22Rv1 (cell line): ENCODE data around the gene PTK6.

Source experiments
- H3K27ac ChIP-seq: fragments of 450-650 bp; 2 replicates; pipeline ENCODE4 v1.5.1; 2017
- ZFX ChIP-seq: fragments of 450-650 bp; IDR thresholded peaks from 2 replicates; pipeline ENCODE4 v1.6.1; 2017; ENCODE audit warnings: antibody characterized with exemption, borderline replicate concordance
- TF ChIP-seq, protein P1 (sequence below): fragments of 450-650 bp; IDR thresholded peaks from 2 replicates; pipeline ENCODE4 v1.5.1; 2017; ENCODE audit warnings: mild to moderate bottlenecking

Gene PTK6

DNA sequence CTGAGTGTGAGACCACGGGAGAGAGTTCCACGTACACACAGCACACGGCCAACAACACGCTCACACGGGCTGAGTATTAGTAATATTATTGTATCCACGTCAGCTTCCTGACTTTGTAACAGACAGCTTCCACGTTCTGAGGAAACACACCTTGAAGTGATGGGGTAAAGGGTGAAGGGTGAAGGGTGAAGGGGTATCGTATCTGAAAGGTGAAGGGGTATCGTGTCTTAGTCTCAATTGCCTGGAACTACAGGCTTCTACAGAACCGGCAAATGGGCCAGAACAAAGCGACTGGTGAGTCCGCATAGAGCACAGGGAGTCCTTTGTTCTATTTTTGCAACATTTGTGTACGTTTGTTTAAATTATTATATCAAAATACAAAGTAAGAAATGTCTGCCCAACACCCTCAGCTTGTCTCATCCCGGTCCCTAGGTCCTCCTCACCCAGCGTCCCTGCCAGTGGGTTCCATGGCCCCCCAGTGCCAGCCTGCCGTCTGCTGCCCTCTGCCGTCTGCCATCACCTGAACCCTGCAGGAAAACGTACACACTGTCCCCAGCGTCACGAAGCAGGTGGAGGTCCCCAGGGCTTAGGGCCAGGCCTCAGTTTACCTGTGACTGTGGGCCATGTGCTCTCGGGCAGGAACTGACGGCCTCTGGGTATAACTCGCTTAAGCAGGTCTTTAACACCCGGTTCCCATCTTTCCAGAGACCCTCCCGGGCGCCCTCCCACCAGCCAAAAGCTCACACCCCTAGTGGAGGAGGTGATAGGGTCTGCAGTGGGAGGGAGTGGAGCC lies 41.2 kb upstream of the PTK6 start:
- no peak overlapping the region for H3K27ac ChIP-seq
- TF ChIP-seq, protein P1, sequence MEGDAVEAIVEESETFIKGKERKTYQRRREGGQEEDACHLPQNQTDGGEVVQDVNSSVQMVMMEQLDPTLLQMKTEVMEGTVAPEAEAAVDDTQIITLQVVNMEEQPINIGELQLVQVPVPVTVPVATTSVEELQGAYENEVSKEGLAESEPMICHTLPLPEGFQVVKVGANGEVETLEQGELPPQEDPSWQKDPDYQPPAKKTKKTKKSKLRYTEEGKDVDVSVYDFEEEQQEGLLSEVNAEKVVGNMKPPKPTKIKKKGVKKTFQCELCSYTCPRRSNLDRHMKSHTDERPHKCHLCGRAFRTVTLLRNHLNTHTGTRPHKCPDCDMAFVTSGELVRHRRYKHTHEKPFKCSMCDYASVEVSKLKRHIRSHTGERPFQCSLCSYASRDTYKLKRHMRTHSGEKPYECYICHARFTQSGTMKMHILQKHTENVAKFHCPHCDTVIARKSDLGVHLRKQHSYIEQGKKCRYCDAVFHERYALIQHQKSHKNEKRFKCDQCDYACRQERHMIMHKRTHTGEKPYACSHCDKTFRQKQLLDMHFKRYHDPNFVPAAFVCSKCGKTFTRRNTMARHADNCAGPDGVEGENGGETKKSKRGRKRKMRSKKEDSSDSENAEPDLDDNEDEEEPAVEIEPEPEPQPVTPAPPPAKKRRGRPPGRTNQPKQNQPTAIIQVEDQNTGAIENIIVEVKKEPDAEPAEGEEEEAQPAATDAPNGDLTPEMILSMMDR, result peak; percentile 25
- no peak for TF ChIP-seq ZFX

DNA sequence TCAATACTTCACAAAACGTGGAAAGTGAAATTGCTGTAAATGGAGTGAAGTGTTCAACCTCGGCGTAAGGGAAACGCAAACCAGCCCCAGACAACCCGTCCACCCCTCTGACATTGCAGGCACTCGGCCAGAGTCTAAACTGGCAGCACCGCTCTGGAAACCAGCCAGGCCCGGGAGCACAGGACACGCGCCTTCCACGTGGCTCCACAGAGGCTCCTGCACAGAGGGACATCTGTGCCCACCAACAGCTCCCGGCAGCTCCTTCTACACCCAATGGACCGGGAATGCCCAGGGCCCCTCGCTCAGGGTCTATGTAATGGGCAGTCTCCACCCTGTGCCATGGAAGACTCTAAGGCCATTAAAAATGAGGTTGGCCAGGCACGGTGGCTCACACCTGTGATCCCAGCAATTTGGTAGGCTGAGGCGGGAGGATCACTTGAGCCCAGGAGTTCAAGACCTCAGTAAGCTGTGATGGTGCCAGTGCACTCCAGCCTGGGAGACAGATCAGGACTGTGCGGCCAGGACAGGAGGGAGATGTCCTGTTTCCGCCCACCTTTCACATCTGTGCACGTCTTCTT lies 40.2 kb upstream of the PTK6 start:
- TF ChIP-seq ZFX, result no peak
- TF ChIP-seq, protein P1, result no peak
- H3K27ac ChIP-seq, result no peak overlapping the region

DNA sequence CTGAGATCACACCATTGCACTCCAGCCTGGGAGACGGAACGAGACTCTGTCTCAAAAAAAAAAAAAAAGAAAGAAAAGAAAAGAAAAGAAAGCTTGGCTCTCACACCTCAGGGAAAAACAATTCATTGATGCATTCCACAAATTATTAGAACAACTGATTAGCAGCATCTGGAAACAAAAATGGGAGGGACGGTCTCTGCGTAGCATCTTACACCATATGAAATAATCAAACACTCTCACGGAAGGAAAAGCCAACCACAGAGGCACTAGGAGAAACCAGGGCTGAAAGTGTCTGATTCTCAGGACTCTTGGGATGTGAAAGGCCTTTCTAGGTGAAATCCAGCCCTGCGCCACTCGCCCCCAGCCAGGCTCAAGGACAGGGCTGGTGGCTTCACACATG lies 39.1 kb upstream of the PTK6 start:
- TF ChIP-seq, protein P1, result no peak
- TF ChIP-seq ZFX, result no peak
- no peak overlapping the region for H3K27ac ChIP-seq

DNA sequence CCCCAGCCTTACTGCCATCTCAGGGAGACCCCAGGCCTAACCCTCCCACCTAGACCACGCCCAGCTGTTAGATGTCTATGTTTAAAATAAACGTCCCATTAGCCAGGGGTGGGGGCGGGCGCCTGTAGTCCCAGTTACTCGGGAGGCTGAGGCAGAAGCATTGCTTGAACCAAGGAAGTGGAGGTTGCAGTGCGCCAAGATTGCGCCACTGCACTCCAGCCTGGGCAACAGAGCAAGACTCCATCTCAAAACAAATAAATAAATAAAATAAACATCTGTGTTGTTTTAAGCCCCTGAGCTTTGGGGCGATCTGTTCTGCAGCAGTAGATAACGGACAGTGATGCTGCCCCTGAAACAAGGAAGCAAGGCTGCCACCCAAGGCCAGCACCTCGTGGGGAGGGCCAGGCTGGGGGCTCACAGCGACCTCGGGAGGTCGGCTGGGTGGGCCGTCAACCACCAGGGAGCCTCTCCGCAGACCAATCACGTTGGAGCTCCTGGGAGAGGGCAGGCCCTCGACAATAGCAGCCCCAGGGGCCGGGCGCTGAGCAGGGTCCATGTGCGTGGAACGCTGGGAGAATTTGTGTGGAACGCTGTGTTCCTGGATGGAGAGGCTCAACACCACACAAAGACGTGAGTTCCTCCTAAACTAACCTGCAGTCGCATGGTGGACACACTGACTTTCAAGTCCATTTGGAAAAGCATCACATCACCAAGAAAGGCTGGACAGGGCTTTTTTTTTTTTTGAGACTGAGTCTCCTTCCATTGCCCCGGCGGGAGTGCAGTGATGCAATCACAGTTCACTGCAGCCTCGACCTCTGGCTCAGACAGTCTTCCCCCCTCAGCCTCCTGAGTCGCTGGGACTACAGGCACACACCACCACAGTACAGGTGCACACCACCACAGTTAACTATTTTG lies 37.9 kb upstream of the PTK6 start:
- TF ChIP-seq ZFX, result no peak
- TF ChIP-seq, protein P1, result no peak
- no peak overlapping the region for H3K27ac ChIP-seq

DNA sequence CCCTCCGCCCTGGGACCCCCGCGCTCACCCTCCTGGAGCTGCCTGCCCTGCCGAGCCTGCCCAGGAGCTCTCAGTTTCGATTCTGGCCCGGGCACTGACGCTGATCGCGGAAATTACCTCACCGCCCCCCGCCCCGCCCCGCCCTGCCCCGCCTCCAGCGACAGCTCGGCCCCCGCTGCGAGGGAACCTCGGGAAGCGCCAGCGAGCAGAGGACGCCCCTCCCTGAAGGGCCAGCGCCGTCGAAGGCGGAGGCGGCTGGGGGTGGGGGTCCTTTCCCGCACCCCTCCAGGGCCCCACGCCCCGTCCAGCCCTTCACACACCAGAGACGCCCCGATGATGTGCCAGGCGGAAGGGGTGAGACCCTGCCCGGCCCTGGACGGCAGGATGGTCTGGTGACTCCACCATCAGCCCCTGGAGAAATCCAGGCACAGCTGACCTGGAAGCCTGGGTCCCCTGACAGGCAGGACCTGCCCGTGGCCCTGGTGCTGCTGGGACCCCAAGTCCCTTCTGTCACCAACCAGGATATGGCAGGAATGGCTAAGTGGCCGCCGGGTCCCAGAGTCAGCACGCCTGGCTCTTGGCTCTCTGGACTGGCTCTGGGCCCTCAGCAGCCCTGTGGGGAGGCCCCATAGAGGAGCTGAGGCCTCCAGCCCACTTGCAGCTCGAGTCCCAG lies 37.1 kb upstream of the PTK6 start, which contains the start of gene HELZ2:
HELZ2 (minus strand) TSS at position 84 of the 673 bp plus-strand sequence. CDS start 1,854 bp downstream, outside the sequence.
- no peak within 1 kb of the TSS for H3K27ac ChIP-seq
- TF ChIP-seq, protein P1, result no peak
- no peak for TF ChIP-seq ZFX

DNA sequence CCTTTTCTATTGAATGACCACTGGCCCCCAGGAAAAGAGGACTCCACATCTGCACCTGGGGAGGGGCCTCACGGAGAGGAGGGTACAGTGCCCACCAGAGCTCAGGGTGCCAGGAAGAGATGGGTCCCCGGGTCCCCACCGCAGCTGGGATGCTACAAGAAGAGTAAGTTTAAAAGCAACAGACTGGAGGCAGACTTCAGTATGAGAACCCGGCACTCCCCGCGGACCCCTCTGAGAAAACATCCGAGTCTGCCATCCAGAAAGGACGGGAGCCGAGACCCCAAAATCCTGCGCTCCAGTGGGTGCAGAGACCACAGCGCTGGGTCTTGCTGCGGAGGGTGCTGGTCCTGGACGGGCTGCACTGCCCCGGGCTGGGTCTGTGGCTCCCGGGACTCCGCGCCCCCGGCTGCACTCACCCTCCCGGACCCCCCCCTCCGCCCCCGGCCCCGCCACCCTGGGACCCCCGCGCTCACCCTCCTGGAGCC lies 36.5 kb upstream of the PTK6 start:
- no peak overlapping the region for H3K27ac ChIP-seq
- no peak for TF ChIP-seq ZFX
- TF ChIP-seq, protein P1, result no peak
